SK-N-SH (cell line): Measurements from ENCODE around the gene SLC15A1. TPM values are rescaled to one million over a fixed set of nuclear protein-coding genes. Genes with fewer than 3 reads are reported as not detected.

Experiments
- CTCF ChIA-PET: fragments of 300-600, 350-600 bp; formaldehyde crosslinking; extraction: SDS; loops from one replicate; lab custom pipeline; 2021; lab: Yijun Ruan, JAX
- POLR2A ChIA-PET: fragments of 350-600 bp; sonication (Branson Sonifier 250); formaldehyde crosslinking; extraction: SDS; loops from one replicate; lab custom pipeline; 2020; ENCODE audit warnings: antibody characterized with exemption, inconsistent platforms; lab: Yijun Ruan, JAX
- DNase-seq: peaks from one replicate; pipeline ENCODE4 v3.0.0; 2012
- H2AFZ ChIP-seq: fragments of 200-600 bp; sonication (generic); 2 replicates; pipeline ENCODE4 v1.8.1; 2016; ENCODE audit warnings: antibody characterized with exemption, mild to moderate bottlenecking, low read depth
- H3F3A ChIP-seq: fragments of 200-600 bp; sonication (generic); replicated peaks from 2 replicates; pipeline ENCODE3; 2016; ENCODE audit warnings: antibody characterized with exemption, mild to moderate bottlenecking; ENCODE audit not compliant: insufficient read depth
- H3K27ac ChIP-seq, 2 experiments: fragments of 200-500 bp in 1 of 2; fragments of 200-600 bp in 1 of 2; sonication (Bioruptor generic) in 1 of 2; sonication (generic), shearing (Covaris generic) in 1 of 2; 2 replicates each; pipeline versions ENCODE4 v1.5.1 to v1.6.1; 2014 to 2016; ENCODE audit warnings: low read depth in 2 of 2, inconsistent platforms in 1 of 2, low read length in 1 of 2, mild to moderate bottlenecking in 1 of 2, mixed read lengths in 1 of 2
- H3K27me3 ChIP-seq: fragments of 200-600 bp; sonication (generic), shearing (Covaris generic); 2 replicates; pipeline ENCODE4 v1.6.1; 2016; ENCODE audit warnings: mixed run types; ENCODE audit not compliant: insufficient read depth
- H3K36me3 ChIP-seq, 2 experiments: fragments of 200-500 bp in 1 of 2; fragments of 200-600 bp in 1 of 2; sonication (Bioruptor generic) in 1 of 2; sonication (generic) in 1 of 2; replicated peaks in 1 of 2; 2 replicates each; pipeline versions ENCODE3 to v1.5.1; 2014 to 2016; ENCODE audit warnings: low read length in 1 of 2, mild to moderate bottlenecking in 1 of 2; ENCODE audit not compliant: insufficient read depth in 2 of 2, control insufficient read depth in 1 of 2
- H3K4me1 ChIP-seq, 2 experiments: fragments of 200-500 bp in 1 of 2; fragments of 200-600 bp in 1 of 2; sonication (Bioruptor generic) in 1 of 2; sonication (generic), shearing (Covaris generic) in 1 of 2; 2 replicates each; pipeline versions ENCODE4 v1.5.1 to v1.6.1; 2014 to 2016; ENCODE audit warnings: low read depth in 1 of 2, low read length in 1 of 2, mixed run types in 1 of 2; ENCODE audit not compliant: insufficient read depth in 2 of 2, control insufficient read depth in 1 of 2
- H3K4me2 ChIP-seq: fragments of 200-600 bp; sonication (generic), shearing (Covaris generic); 2 replicates; pipeline ENCODE4 v1.6.1; 2017; ENCODE audit warnings: mixed run types
- H3K4me3 ChIP-seq, 2 experiments: fragments of 200-500 bp in 1 of 2; fragments of 200-600 bp in 1 of 2; sonication (Bioruptor generic) in 1 of 2; sonication (generic), shearing (Covaris generic) in 1 of 2; 2 replicates each; pipeline versions ENCODE4 v1.5.1 to v1.8.1; 2014 to 2016; ENCODE audit warnings: low read depth in 2 of 2, inconsistent platforms in 1 of 2, low read length in 1 of 2, mild to moderate bottlenecking in 1 of 2, mixed read lengths in 1 of 2, moderate library complexity in 1 of 2
- H3K79me2 ChIP-seq: fragments of 200-600 bp; sonication (generic); 2 replicates; pipeline ENCODE4 v1.8.1; 2017; ENCODE audit warnings: mild to moderate bottlenecking; ENCODE audit not compliant: insufficient read depth
- H3K9ac ChIP-seq: fragments of 200-600 bp; sonication (generic); 2 replicates; pipeline ENCODE4 v1.6.1; 2017; ENCODE audit warnings: mixed run types
- H3K9me2 ChIP-seq: fragments of 200-600 bp; sonication (generic); 2 replicates; pipeline ENCODE4 v1.6.1; 2017; ENCODE audit warnings: mixed run types
- H3K9me3 ChIP-seq: fragments of 200-600 bp; sonication (generic); 2 replicates; pipeline ENCODE4 v1.6.1; 2017; ENCODE audit warnings: mixed run types, mild to moderate bottlenecking, moderate library complexity
- H4K20me1 ChIP-seq: fragments of 200-600 bp; sonication (generic); 2 replicates; pipeline ENCODE4 v1.6.1; 2017; ENCODE audit warnings: mild to moderate bottlenecking, mixed run types; ENCODE audit not compliant: insufficient read depth
- CHD2 ChIP-seq: fragments of 150-350 bp; IDR thresholded peaks from 2 replicates; pipeline ENCODE4 v1.6.1; 2018; ENCODE audit warnings: low read length; ENCODE audit not compliant: partially characterized antibody
- ELF1 ChIP-seq: IDR thresholded peaks from 2 replicates; pipeline ENCODE4 v1.4.0; 2012
- EZH2phosphoT487 ChIP-seq: fragments of 200-600 bp; sonication (generic); IDR thresholded peaks from 2 replicates; pipeline ENCODE4 v1.6.1; 2017; ENCODE audit warnings: low read depth, mixed run types, mild to moderate bottlenecking, antibody characterized with exemption, moderate library complexity, borderline replicate concordance
- FOXM1 ChIP-seq: IDR thresholded peaks from 2 replicates; pipeline ENCODE4 v1.4.0; 2012; ENCODE audit warnings: low read depth, mild to moderate bottlenecking
- GATA2 ChIP-seq: sonication (generic); formaldehyde crosslinking; IDR thresholded peaks from 2 replicates; pipeline ENCODE4 v1.5.0; 2020; ENCODE audit warnings: mild to moderate bottlenecking, missing genetic modification reagents
- IRF3 ChIP-seq: fragments of 150-350 bp; IDR thresholded peaks from 2 replicates; pipeline ENCODE4 v1.6.1; 2016; ENCODE audit warnings: mild to moderate bottlenecking, low read depth, low read length
- JUND ChIP-seq: IDR thresholded peaks from 2 replicates; pipeline ENCODE4 v1.4.0; 2012
- MAX ChIP-seq: IDR thresholded peaks from 2 replicates; pipeline ENCODE4 v1.4.0; 2012; ENCODE audit warnings: low read depth
- MEF2A ChIP-seq: IDR thresholded peaks from 2 replicates; pipeline ENCODE4 v1.4.0; 2012; ENCODE audit warnings: low read depth, borderline replicate concordance
- NFIC ChIP-seq: IDR thresholded peaks from 2 replicates; pipeline ENCODE4 v1.4.0; 2012; ENCODE audit warnings: borderline replicate concordance
- POLR2AphosphoS5 ChIP-seq: IDR thresholded peaks from 2 replicates; pipeline ENCODE4 v1.6.1; 2012; ENCODE audit warnings: low read depth, low read length
- RCOR1 ChIP-seq: fragments of 150-350 bp; IDR thresholded peaks from 2 replicates; pipeline ENCODE4 v1.6.1; 2017; ENCODE audit warnings: antibody characterized with exemption, low read length
- REST ChIP-seq: IDR thresholded peaks from 2 replicates; pipeline ENCODE4 v1.6.1; 2012; ENCODE audit warnings: mild to moderate bottlenecking, low read depth, low read length, moderate library complexity
- RXRA ChIP-seq: IDR thresholded peaks from 2 replicates; pipeline ENCODE4 v1.4.0; 2012; ENCODE audit warnings: low read depth, mild to moderate bottlenecking, borderline replicate concordance
- SIN3A ChIP-seq: IDR thresholded peaks from 2 replicates; pipeline ENCODE4 v1.6.1; 2012; ENCODE audit warnings: low read depth, mild to moderate bottlenecking, low read length, moderate library complexity, borderline replicate concordance
- SMC3 ChIP-seq: IDR thresholded peaks from 2 replicates; pipeline ENCODE4 v1.6.1; 2012; ENCODE audit warnings: low read depth, low read length, improper control_type of control experiment
- TAF1 ChIP-seq: IDR thresholded peaks from 2 replicates; pipeline ENCODE4 v1.6.1; 2012; ENCODE audit warnings: low read depth, mild to moderate bottlenecking, low read length, moderate library complexity, borderline replicate concordance
- TCF12 ChIP-seq: IDR thresholded peaks from 2 replicates; pipeline ENCODE4 v1.4.0; 2012
- TEAD4 ChIP-seq: IDR thresholded peaks from 2 replicates; pipeline ENCODE4 v1.4.0; 2012; ENCODE audit warnings: mild to moderate bottlenecking, borderline replicate concordance; ENCODE audit not compliant: insufficient read depth
- USF2 ChIP-seq: fragments of 150-350 bp; IDR thresholded peaks from 2 replicates; pipeline ENCODE4 v1.6.1; 2017; ENCODE audit warnings: antibody characterized with exemption, low read length, low read depth, borderline replicate concordance
- ZBTB33 ChIP-seq: IDR thresholded peaks from 2 replicates; pipeline ENCODE4 v1.4.0; 2012; ENCODE audit warnings: low read depth, borderline replicate concordance
- WGBS: methylation state at CpG from one replicate; pipeline ENCODE4 v1.1.6; 2017; ENCODE audit warnings: low lambda C conversion rate; 5-methylcytosine and 5-hydroxymethylcytosine counted together
- polyA plus RNA-seq, 3 experiments: library from polyadenylated mRNA; depleted of rRNA; stranded (reverse); fragments of >200 nt; gene quantifications; 2 replicates each; pipeline ENCODE4 v1.2.3, GENCODE V29; 2012

The SLC15A1 gene
- polyA plus RNA-seq, 1 of the 3 experiments (the other 2 are of a cell fraction): not detected

GRCh38 chr13:98778749-98779148, 26.3 kb upstream of the SLC15A1 start:
- Histone ChIP-seq H3K4me1 (no peaks in the 10 kb centered on the region), H3K79me2 (no peaks in the 10 kb centered on the region), H3K27me3 (no peaks in the 10 kb centered on the region), H3K36me3 (no peaks in the 10 kb centered on the region), H3K4me2 (no peak overlapping the region), H3K27ac (no peak overlapping the region), H3K4me3 (no peak overlapping the region), H2AFZ (no peak overlapping the region), H4K20me1 (no peaks in the 10 kb centered on the region), H3K9ac (no peak overlapping the region), H3K9me2 (no peaks in the 10 kb centered on the region), H3K9me3 (no peaks in the 10 kb centered on the region), H3F3A (no peaks in the 10 kb centered on the region)
- 64% methylated on average over 8 of the region's 8 CpGs for WGBS
- no peak for DNase-seq
- ChIA-PET POLR2A (no interaction called here), CTCF (interaction anchor here (1.1 kb wide), 1 partner anchor 16 kb away, joined by 3 read pairs; no protein-coding TSS in a partner anchor)
- TF ChIP-seq SIN3A: no peak
- no peak for TF ChIP-seq JUND
- no peak for TF ChIP-seq RCOR1
- no peak for TF ChIP-seq FOXM1
- TF ChIP-seq ELF1: no peak
- no peak for TF ChIP-seq RXRA
- TF ChIP-seq USF2: no peak
- no peak for TF ChIP-seq TCF12
- TF ChIP-seq MEF2A: no peak
- TF ChIP-seq EZH2phosphoT487: no peak
- no peak for TF ChIP-seq MAX
- TF ChIP-seq CHD2: no peak
- no peak for TF ChIP-seq SMC3
- TF ChIP-seq TAF1: no peak
- no peak for TF ChIP-seq REST

- Histone ChIP-seq H3K27me3 (no peaks in the 10 kb centered on the region), H2AFZ (0 out of 2 replicates have a peak overlapping the region, but pooled peaks have one; percentile 59), H3K36me3 (no peaks in the 10 kb centered on the region), H3K4me3 (no peak overlapping the region), H3K9me3 (no peaks in the 10 kb centered on the region), H3K9me2 (no peaks in the 10 kb centered on the region), H3F3A (no peaks in the 10 kb centered on the region), H4K20me1 (no peaks in the 10 kb centered on the region), H3K79me2 (no peaks in the 10 kb centered on the region), H3K27ac (no peak overlapping the region), H3K4me2 (no peak overlapping the region), H3K9ac (no peak overlapping the region), H3K4me1 (no peaks in the 10 kb centered on the region; a peak in 1 of 4 replicates)
- POLR2A ChIA-PET: no interaction called here
- CTCF ChIA-PET: no interaction called here
- 75% methylated on average over 5 of the region's 5 CpGs for WGBS
- no peak for DNase-seq
- TF ChIP-seq TEAD4 (no peak), SIN3A (no peak), EZH2phosphoT487 (no peak), ZBTB33 (no peak), GATA2 (CRISPR knock-in tag) (no peak), NFIC (no peak), IRF3 (no peak), POLR2AphosphoS5 (no peak)
These were observed 24.2 kb upstream of the SLC15A1 start for GRCh38 chr13:98776644-98777043.
